HepG2 (cell line): Measurements from ENCODE around the gene TSACC. TPM values are rescaled to one million over a fixed set of nuclear protein-coding genes. Genes with fewer than 3 reads are reported as not detected.

Experiments
- EP300 ChIP-seq, 3 experiments: sonication (generic) in 1 of 3; formaldehyde crosslinking in 1 of 3; IDR thresholded peaks; 2 replicates each; pipeline versions ENCODE4 v1.5.1 to v1.6.1; 2011 to 2020; ENCODE audit warnings: low read depth in 2 of 3, low read length in 2 of 3, borderline replicate concordance in 1 of 3, improper control_type of control experiment in 1 of 3, mild to moderate bottlenecking in 1 of 3, missing genetic modification reagents in 1 of 3, moderate library complexity in 1 of 3
- ERF ChIP-seq: IDR thresholded peaks from 2 replicates; pipeline ENCODE4 v1.6.1; 2018; ENCODE audit warnings: missing biosample characterization, missing genetic modification reagents
- GATAD1 ChIP-seq: IDR thresholded peaks from 2 replicates; pipeline ENCODE4 v1.6.1; 2016; ENCODE audit warnings: missing genetic modification reagents, missing compliant biosample characterization
- HDAC2 ChIP-seq: sonication (generic); formaldehyde crosslinking; IDR thresholded peaks from 2 replicates; pipeline ENCODE4 v1.4.0; 2020; ENCODE audit warnings: missing genetic modification reagents
- HNRNPL ChIP-seq: fragments of 200-400 bp; formaldehyde crosslinking; IDR thresholded peaks from 2 replicates; pipeline ENCODE4 v1.6.1; 2017; ENCODE audit warnings: mild to moderate bottlenecking, low read depth, low read length
- KLF11 ChIP-seq: IDR thresholded peaks from 2 replicates; pipeline ENCODE4 v1.6.1; 2016; ENCODE audit warnings: missing compliant biosample characterization
- MIXL1 ChIP-seq: IDR thresholded peaks from 2 replicates; pipeline ENCODE4 v1.6.1; 2016
- MTA1 ChIP-seq: sonication (generic); formaldehyde crosslinking; IDR thresholded peaks from 2 replicates; pipeline ENCODE4 v1.4.0; 2020; ENCODE audit warnings: missing genetic modification reagents, mild to moderate bottlenecking, borderline replicate concordance
- RELA ChIP-seq: sonication (generic); formaldehyde crosslinking; IDR thresholded peaks from 2 replicates; pipeline ENCODE4 v1.4.0; 2020; ENCODE audit warnings: missing genetic modification reagents
- REPIN1 ChIP-seq: sonication (generic); formaldehyde crosslinking; IDR thresholded peaks from 2 replicates; pipeline ENCODE4 v1.8.0; 2022; ENCODE audit warnings: missing genetic modification reagents, low read depth, mild to moderate bottlenecking, borderline replicate concordance
- SAP130 ChIP-seq: IDR thresholded peaks from 2 replicates; pipeline ENCODE4 v1.6.1; 2016; ENCODE audit warnings: low read depth
- SP1 ChIP-seq, 2 experiments: fragments of 450-650 bp in 1 of 2; sonication (generic) in 1 of 2; formaldehyde crosslinking in 1 of 2; IDR thresholded peaks; 2 replicates each; pipeline versions ENCODE4 v1.4.0 to v1.6.1; 2016 to 2020; ENCODE audit warnings: missing genetic modification reagents in 1 of 2
- SP140L ChIP-seq: sonication (generic); formaldehyde crosslinking; IDR thresholded peaks from 2 replicates; pipeline ENCODE4 v1.4.0; 2020; ENCODE audit warnings: missing genetic modification reagents, borderline replicate concordance
- SP5 ChIP-seq: IDR thresholded peaks from 2 replicates; pipeline ENCODE4 v1.6.1; 2016; ENCODE audit warnings: low read depth, borderline replicate concordance
- ZEB1 ChIP-seq: IDR thresholded peaks from 2 replicates; pipeline ENCODE4 v1.6.1; 2012; ENCODE audit warnings: mild to moderate bottlenecking, low read depth, inconsistent platforms; ENCODE audit not compliant: insufficient replicate concordance
- ZNF350 ChIP-seq: sonication (generic); formaldehyde crosslinking; IDR thresholded peaks from 2 replicates; pipeline ENCODE4 v1.4.0; 2020; ENCODE audit warnings: mild to moderate bottlenecking, low read depth, missing genetic modification reagents, borderline replicate concordance
- polyA plus RNA-seq, 8 experiments: library from polyadenylated mRNA; depleted of rRNA in 3 of 8; stranded (reverse) in 7 of 8; unstranded in 1 of 8; fragments of >200 nt; fragmentation: Illumina TruSeq in 4 of 8; extraction: Trizol in 4 of 8; gene quantifications; 2 replicates each; pipeline versions ENCODE4 v1.2.1 to v1.2.3, GENCODE V29; 2011 to 2016; ENCODE audit warnings: low read depth in 4 of 8, missing spikeins in 1 of 8, mixed read lengths in 1 of 8; ENCODE audit not compliant: insufficient read depth in 1 of 8
- total RNA-seq, 5 experiments: library from RNA; depleted of rRNA; stranded (reverse); fragments of >200 nt; fragmentation: Illumina TruSeq; extraction: Trizol; gene quantifications; 2 replicates each; pipeline ENCODE4 v1.2.3, GENCODE V29; 2016; ENCODE audit warnings: low read depth in 1 of 5
- TF ChIP-seq, protein P1 (sequence below): sonication (generic); formaldehyde crosslinking; IDR thresholded peaks from 2 replicates; pipeline ENCODE4 v1.5.0; 2020; ENCODE audit warnings: missing genetic modification reagents, mild to moderate bottlenecking, borderline replicate concordance
- TF ChIP-seq, protein P2 (sequence below): sonication (generic); formaldehyde crosslinking; IDR thresholded peaks from 2 replicates; pipeline ENCODE4 v1.4.0; 2020; ENCODE audit warnings: missing genetic modification reagents, borderline replicate concordance
- TF ChIP-seq, protein P3 (sequence below): conservative IDR thresholded peaks from 2 replicates; pipeline ENCODE4 v1.6.1; 2018; ENCODE audit warnings: missing genetic modification reagents
- TF ChIP-seq, protein P4 (sequence below), 2 experiments: fragments of 450-650 bp in 1 of 2; sonication (generic) in 1 of 2; formaldehyde crosslinking; IDR thresholded peaks; 2 replicates each; pipeline versions ENCODE4 v1.5.0 to v1.8.0; 2020 to 2022; ENCODE audit warnings: mild to moderate bottlenecking in 1 of 2, missing genetic modification reagents in 1 of 2
- TF ChIP-seq, protein P5 (sequence below): sonication (generic); formaldehyde crosslinking; IDR thresholded peaks from 2 replicates; pipeline ENCODE4 v1.5.0; 2020; ENCODE audit warnings: missing genetic modification reagents
- TF ChIP-seq, protein P6 (sequence below): sonication (generic); formaldehyde crosslinking; IDR thresholded peaks from 2 replicates; pipeline ENCODE4 v1.4.0; 2020; ENCODE audit warnings: missing genetic modification reagents

The TSACC gene
- total and polyA plus RNA-seq, 2 of the 13 experiments (the other 11 are each of a cell fraction or from before 2014, with no cell fraction given) = 1.5 to 2.6 TPM

DNA sequence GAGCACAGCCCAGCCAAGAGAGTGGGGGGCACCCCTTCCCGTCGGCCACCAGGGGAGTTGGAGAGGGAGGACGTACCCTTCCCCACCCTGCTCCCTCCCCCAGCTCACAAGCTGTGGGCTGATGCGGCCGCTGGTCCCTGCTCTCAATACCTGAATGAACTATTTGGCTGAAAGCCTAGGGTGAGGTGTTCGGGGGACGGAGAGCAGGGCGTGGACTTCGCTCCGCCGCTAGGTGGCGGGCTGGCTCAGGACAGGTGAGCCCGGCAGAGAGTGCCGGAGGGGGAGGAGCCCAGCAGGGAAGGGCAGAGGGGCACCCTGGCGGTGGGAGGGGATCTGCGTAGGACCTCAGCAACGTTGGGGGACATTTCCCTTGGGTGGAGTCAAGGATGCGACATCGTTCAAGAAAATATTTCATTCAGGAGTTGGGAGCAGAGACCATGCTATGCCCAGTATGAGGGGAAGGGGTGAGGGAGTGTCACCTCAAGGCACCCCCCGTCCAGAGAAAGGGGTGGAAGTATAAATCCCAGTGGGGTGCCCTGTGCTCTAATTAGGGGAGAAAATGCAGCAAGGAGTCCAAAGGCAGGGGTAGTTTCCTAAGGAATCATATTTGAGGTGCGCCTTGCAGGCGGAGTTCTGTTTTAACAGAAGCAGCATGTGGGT is 18.7 kb downstream of the TSACC start (continued):
- TF ChIP-seq, protein P1, sequence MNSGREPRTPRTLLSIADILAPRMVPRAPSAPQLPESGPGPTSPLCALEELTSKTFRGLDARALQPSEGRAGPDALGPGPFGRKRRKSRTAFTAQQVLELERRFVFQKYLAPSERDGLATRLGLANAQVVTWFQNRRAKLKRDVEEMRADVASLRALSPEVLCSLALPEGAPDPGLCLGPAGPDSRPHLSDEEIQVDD (CRISPR knock-in tag) = 0 out of 2 replicates have a peak, but pooled peaks have one; percentile 61
- TF ChIP-seq, protein P2, sequence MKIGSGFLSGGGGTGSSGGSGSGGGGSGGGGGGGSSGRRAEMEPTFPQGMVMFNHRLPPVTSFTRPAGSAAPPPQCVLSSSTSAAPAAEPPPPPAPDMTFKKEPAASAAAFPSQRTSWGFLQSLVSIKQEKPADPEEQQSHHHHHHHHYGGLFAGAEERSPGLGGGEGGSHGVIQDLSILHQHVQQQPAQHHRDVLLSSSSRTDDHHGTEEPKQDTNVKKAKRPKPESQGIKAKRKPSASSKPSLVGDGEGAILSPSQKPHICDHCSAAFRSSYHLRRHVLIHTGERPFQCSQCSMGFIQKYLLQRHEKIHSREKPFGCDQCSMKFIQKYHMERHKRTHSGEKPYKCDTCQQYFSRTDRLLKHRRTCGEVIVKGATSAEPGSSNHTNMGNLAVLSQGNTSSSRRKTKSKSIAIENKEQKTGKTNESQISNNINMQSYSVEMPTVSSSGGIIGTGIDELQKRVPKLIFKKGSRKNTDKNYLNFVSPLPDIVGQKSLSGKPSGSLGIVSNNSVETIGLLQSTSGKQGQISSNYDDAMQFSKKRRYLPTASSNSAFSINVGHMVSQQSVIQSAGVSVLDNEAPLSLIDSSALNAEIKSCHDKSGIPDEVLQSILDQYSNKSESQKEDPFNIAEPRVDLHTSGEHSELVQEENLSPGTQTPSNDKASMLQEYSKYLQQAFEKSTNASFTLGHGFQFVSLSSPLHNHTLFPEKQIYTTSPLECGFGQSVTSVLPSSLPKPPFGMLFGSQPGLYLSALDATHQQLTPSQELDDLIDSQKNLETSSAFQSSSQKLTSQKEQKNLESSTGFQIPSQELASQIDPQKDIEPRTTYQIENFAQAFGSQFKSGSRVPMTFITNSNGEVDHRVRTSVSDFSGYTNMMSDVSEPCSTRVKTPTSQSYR (CRISPR knock-in tag) = peak; percentile 68; the same call in 1 of the 2 replicates
- TF ChIP-seq ERF = no peak
- peak; percentile 67 for TF ChIP-seq SAP130 (CRISPR knock-in tag)
- peak; percentile 65; the same call in 1 of the 2 replicates for TF ChIP-seq ZNF350 (CRISPR knock-in tag)
- TF ChIP-seq SP5 (CRISPR knock-in tag) = peak; percentile 87
- no peak for TF ChIP-seq SP140L
- peak; percentile 60 for TF ChIP-seq GATAD1 (CRISPR knock-in tag)
- TF ChIP-seq EP300 (IDR thresholded peaks at IDR 0.05; ENCODE audit: low read depth in 2 of 2, low read length in 2 of 2) = no peak
- no peak for TF ChIP-seq EP300 (CRISPR knock-in tag; IDR thresholded peaks at IDR 0.05; ENCODE audit: borderline replicate concordance)
- TF ChIP-seq ZEB1 = peak; percentile 57
- TF ChIP-seq MTA1 (CRISPR knock-in tag) = peak; percentile 77; the same call in 1 of the 2 replicates
- TF ChIP-seq HDAC2 = peak; percentile 25; the same call in 1 of the 2 replicates
- TF ChIP-seq, protein P3, sequence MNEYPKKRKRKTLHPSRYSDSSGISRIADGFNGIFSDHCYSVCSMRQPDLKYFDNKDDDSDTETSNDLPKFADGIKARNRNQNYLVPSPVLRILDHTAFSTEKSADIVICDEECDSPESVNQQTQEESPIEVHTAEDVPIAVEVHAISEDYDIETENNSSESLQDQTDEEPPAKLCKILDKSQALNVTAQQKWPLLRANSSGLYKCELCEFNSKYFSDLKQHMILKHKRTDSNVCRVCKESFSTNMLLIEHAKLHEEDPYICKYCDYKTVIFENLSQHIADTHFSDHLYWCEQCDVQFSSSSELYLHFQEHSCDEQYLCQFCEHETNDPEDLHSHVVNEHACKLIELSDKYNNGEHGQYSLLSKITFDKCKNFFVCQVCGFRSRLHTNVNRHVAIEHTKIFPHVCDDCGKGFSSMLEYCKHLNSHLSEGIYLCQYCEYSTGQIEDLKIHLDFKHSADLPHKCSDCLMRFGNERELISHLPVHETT = no peak
- TF ChIP-seq, protein P4, sequence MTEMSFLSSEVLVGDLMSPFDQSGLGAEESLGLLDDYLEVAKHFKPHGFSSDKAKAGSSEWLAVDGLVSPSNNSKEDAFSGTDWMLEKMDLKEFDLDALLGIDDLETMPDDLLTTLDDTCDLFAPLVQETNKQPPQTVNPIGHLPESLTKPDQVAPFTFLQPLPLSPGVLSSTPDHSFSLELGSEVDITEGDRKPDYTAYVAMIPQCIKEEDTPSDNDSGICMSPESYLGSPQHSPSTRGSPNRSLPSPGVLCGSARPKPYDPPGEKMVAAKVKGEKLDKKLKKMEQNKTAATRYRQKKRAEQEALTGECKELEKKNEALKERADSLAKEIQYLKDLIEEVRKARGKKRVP (CRISPR knock-in tag; IDR thresholded peaks at IDR 0.05) = no peak
- TF ChIP-seq, protein P5, sequence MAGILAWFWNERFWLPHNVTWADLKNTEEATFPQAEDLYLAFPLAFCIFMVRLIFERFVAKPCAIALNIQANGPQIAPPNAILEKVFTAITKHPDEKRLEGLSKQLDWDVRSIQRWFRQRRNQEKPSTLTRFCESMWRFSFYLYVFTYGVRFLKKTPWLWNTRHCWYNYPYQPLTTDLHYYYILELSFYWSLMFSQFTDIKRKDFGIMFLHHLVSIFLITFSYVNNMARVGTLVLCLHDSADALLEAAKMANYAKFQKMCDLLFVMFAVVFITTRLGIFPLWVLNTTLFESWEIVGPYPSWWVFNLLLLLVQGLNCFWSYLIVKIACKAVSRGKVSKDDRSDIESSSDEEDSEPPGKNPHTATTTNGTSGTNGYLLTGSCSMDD = no peak
- TF ChIP-seq RELA (CRISPR knock-in tag) = 0 out of 2 replicates have a peak, but pooled peaks have one; percentile 59
- peak; percentile 53; the same call in 1 of the 2 replicates for TF ChIP-seq MIXL1 (CRISPR knock-in tag)
- TF ChIP-seq HNRNPL = peak; percentile 55; the same call in 1 of the 2 replicates
- no peak for TF ChIP-seq SP1 (IDR thresholded peaks at IDR 0.05)
- peak; percentile 69; the same call in 1 of the 2 replicates for TF ChIP-seq SP1 (CRISPR knock-in tag; IDR thresholded peaks at IDR 0.05)
- TF ChIP-seq, protein P6, sequence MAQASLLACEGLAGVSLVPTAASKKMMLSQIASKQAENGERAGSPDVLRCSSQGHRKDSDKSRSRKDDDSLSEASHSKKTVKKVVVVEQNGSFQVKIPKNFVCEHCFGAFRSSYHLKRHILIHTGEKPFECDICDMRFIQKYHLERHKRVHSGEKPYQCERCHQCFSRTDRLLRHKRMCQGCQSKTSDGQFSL (CRISPR knock-in tag) = peak; percentile 77; the same call in 1 of the 2 replicates
- 0 out of 2 replicates have a peak, but pooled peaks have one; percentile 66 for TF ChIP-seq REPIN1 (CRISPR knock-in tag)
- peak; percentile 69; the same call in 1 of the 2 replicates for TF ChIP-seq KLF11 (CRISPR knock-in tag)
